Dermis blood vessel endothelial cell (primary cell): Measurements from ENCODE around the gene MBTD1. TPM values are rescaled to one million over a fixed set of nuclear protein-coding genes. Genes with fewer than 3 reads are reported as not detected.
A peak's percentile ranks its signal among the peaks of the same experiment; 100 is the strongest.
"Not testable (repeated sequence)": the region's sequence is repeated elsewhere in the genome, so short reads cannot be mapped to it uniquely, and the experiment has no call there.

Experiments used
- DNase-seq: peaks from one replicate; pipeline ENCODE4 v3.0.0; 2010
- total RNA-seq: library from RNA; depleted of rRNA; stranded (reverse); fragments of >200 nt; gene quantifications from 2 replicates; pipeline ENCODE4 v1.2.3, GENCODE V29; 2014

Gene MBTD1
- total RNA-seq: 15.8 and 18.9 TPM in 2 replicates

GRCh38 chr17:51259564-51260236 is at the start of gene MBTD1:
Gene MBTD1, minus strand, starts transcription at chr17:51260049. Its CDS starts 34,888 bp downstream, at chr17:51225161.
- DNase-seq: peak; percentile 98

- DNase-seq: no peak
These were observed 45.3 kb upstream of the MBTD1 start for GRCh38 chr17:51305182-51305581.

DNA sequence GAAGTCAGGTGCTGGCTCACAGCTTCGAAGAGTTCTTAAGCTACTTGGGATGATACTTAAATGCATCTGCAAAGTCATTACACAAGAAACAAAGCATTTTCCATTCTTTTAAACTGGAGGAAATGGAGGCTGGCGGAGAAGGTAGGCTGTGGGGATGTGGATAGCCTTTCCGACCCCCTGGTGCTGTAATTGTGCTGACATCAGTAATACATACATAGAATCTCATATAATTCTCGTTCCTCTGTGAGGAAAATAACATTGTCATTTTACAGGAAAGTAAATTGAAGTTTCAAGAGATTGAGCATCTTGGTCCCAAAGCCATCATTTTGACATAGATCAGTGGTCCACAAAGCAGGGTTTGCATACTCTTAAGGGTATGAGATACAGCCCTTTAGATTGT is 40.0 kb upstream of the MBTD1 start:
- DNase-seq: no peak

DNA sequence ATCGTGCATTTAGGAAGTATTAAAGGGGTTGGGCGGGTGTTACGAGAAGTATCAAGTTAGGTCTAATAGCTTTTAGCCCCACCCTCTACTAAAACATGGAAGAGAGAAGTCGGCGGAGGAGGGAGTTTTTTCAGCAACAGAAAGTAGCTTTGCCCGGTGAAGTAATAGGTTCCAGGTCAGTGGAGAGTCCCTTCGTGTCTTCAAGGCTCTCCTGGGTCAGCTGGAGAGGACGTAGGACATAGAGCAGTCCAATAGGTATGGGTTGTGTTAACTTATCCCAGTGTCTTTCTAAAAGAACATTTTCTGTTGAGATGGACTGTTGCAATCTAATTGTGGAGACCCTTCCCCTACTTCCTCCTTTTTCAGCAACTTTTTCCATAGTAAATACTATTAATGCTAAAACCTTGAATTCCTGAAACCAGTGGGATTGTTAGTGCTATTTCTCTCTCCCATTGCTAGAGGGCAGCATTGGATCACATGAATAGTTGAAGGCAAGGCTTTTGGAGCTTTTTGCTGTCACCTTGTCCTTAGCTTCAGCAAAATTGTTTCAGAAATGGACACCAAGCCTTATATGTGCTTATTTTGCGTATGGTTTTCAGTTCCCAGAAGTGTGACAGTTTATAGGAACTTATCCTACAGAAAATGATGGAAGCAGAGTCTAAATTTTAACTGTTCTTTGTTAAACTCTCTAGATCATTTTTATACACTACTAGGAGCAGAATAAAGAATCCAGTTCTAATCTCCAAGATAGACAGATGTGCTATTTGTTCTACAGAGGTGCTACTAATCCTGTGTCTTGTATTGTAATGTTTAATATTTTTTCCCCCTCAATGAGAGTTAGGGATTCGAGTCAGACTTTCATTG is 38.9 kb upstream of the MBTD1 start:
- peak; percentile 69 for DNase-seq

GRCh38 chr17:51294338-51294737 is 34.5 kb upstream of the MBTD1 start:
- DNase-seq: not testable (repeated sequence)

DNA sequence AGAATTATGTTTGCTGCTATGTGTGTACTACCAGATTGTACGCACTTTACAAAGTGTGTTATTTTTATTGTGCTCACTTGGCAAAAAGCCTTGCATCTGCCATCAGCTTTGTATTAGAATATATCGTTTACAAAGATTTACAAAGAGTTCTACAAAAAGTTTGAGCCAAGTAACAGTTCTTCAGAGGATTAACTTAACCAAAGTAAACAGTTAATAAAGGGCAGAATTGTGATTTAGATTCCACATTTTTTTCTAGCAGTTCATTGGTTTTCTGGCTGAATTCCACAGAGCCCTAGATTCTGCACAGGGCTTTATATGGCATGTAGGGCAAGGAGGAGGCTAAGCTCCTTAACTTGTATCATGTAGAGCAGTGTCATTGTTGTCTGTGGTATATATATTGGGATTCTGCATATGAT is 29.9 kb upstream of the MBTD1 start:
- DNase-seq: no peak

- DNase-seq: no peak
These were observed 27.6 kb upstream of the MBTD1 start for GRCh38 chr17:51287412-51287811.

- DNase-seq: no peak
These were observed 19.3 kb upstream of the MBTD1 start for GRCh38 chr17:51279183-51279582.

- no peak for DNase-seq
These were observed 15.5 kb upstream of the MBTD1 start for GRCh38 chr17:51275381-51275780.

DNA sequence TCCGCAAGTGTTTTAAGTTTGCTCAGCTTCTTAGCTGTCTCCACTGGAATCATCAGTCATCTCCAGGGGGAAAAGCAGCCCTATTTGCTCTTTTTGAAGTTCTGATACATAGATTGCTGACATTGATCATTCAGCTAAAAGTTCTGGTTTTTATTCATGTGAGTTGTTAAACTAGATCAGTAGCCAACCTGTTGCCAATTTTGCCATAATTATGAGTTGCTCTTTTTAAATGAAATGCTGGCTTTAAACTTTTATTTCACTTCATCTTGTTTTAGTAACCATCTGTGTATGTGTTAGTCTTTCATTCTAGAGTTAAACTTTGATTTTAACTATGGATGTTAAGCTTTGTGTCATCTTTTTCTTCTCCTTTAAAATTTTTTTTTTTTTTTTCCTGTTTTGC is 13.0 kb upstream of the MBTD1 start:
- DNase-seq: no peak

GRCh38 chr17:51270636-51271035 is 10.8 kb upstream of the MBTD1 start:
- DNase-seq: no peak

GRCh38 chr17:51269991-51270390 is 10.1 kb upstream of the MBTD1 start:
- no peak for DNase-seq

GRCh38 chr17:51264466-51264865 is 4.6 kb upstream of the MBTD1 start:
- DNase-seq: not testable (repeated sequence)

DNA sequence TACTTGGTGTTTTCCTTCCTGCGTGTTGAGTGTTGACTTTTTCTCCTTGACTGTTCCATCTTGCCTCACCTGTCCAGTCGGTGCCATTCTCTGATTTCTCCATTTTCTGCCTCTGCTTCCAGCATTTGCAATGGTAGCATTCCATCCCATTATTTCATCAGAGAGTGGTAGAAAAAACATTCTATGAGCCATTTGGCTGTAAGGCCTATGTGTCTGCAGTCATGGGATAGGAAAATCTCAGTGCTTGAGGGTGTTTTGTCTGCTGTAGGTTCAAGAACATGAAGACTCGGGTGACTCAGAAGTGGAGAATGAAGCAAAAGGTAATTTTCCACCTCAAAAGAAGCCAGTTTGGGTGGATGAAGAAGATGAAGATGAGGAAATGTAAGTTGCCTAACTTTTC is 3.2 kb upstream of the MBTD1 start:
- DNase-seq: no peak

DNA sequence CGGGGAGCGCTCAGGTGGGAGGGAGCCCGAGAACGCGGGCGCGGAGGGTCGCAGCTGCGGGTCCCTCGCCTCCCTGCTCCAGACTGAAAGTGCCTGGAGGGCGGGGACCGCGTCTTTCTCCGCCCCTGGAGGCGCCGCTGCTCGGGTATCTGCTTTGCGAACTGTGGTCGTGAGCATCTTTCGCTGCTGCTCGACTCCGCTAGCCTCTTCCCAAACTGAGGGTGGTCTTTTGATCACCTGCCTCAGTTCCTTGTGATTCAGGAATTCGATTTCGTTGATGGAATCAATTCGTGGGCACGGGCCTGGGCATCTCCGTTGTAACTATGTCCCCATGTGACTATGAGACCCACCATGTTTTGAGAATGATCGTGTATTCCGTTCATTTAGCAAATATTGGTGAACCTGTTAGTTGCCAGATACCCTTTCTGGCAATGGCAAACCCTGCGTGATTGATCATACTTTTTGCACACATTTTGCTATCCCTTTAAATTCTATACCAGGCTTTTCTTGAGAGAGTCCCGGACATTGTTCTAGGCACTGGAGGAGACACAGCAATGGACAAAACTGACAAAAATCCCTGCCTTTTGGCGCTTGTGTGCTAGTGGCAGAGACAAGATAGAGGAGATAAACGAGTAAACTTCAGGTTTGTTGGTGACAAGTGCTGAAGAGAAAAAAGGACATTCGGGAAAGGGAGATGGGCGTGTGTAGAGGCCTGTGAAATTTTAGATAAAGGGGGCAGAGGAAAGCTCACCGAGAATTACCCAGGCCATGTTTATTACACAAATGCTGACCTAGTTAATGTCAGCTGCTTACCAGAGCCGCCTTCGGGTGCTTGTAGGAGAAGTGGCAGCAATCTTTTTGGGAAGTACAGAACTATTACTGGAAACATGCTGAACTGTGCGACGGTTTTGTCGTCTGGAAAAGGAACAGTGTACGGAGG is 1.4 kb upstream of the MBTD1 start:
- peak; percentile 6 for DNase-seq

- peak; percentile 99 for DNase-seq
These were observed 581 bp upstream of the MBTD1 start, which contains the start of gene UTP18 for GRCh38 chr17:51260237-51261023. Gene UTP18, plus strand, starts transcription at chr17:51260546. Its CDS starts 39 bp downstream, at chr17:51260585.

GRCh38 chr17:51258756-51259563 is 889 bp downstream of the MBTD1 start:
- DNase-seq: peak; percentile 39

GRCh38 chr17:51257150-51258081 is 2.4 kb downstream of the MBTD1 start:
- DNase-seq: no peak

DNA sequence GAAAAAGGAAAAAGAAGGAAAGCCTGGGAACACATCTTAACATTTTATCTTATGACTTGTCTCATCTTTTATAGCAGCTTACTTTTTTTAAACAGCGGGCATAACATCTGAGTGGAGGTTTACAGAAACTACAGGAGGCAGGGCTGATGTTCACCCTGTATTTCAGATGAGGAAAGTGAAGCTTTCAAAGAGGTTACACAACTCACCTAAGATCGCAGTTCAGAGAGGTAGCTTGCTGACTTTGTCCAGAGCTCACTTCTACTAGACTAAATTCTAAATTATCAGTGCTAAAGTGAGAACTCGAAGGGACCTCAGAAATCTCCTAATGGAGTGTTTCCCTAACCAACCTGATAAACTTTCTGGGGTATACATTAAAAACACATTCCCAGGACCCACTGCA is 3.7 kb downstream of the MBTD1 start:
- no peak for DNase-seq

- DNase-seq: no peak
These were observed 4.2 kb downstream of the MBTD1 start for GRCh38 chr17:51255673-51256072.
